Omental fat pad (tissue), 4 donors: ENCODE data around the gene SLC1A7. TPM values are rescaled to one million over a fixed set of nuclear protein-coding genes. Genes with fewer than 3 reads are reported as not detected.

ENCODE experiments used
- ATAC-seq: fragments of 150-250 bp; one replicate; pipeline ENCODE4 v1.9.1; 2016; ENCODE audit warnings: mild to moderate bottlenecking, moderate library complexity; ENCODE audit not compliant: low FRiP score
- DNase-seq: peaks from one replicate; pipeline ENCODE4 v3.0.0-alpha.2; 2019; ENCODE audit warnings: low spot score
- CTCF ChIP-seq, 3 donors: fragments of 450-650 bp; IDR thresholded peaks; one replicate each; pipeline ENCODE4 v1.5.1; 2016 to 2017; ENCODE audit warnings: antibody characterized with exemption in 3 of 3, mild to moderate bottlenecking in 3 of 3, moderate library complexity in 2 of 3
- total RNA-seq, 4 donors: library from RNA; depleted of rRNA; stranded (reverse); fragments of >200 nt; gene quantifications; one replicate each; pipeline ENCODE4 v1.1.0, GENCODE V29; 2016

SLC1A7 gene
- total RNA-seq, 4 donors from 2014 or later: 0.19 to 0.63 (median 0.48) TPM; not detected in 1

- no peak for TF ChIP-seq CTCF (IDR thresholded peaks at IDR 0.05)
- no peak for DNase-seq
- ATAC-seq: no peak
These were observed 1.1 kb upstream of the SLC1A7 start for GRCh38 chr1:53143527-53143926.

DNA sequence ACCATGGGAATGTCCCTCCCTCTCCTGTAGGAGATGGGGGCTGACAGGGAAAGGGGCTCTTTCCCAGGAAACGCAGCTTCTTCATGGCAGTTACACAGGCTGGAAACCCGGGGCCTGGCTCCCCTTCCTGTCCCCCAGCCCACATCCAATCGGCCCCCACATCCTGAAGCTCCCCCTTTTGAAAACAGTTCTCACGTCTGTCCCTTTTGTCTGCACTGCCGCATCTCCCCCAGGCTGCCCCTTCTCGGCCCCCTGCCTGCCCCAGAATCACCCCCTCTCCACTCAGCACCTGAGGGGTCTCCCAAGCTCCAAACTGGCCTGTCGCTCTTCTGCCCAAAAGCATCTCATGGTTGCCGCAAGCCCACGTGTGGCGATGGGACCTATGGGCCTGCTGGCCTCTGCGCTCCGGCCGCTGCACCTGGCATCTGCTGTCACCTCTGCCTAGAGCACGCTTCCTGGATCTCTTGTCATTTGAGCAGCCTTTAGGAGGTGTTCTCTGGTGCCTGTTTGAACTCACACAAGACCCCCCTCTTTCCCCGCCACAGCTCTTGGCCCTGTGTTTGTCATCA is 867 bp downstream of the SLC1A7 start:
- ATAC-seq (no peak), DNase-seq (no peak)
- no peak for TF ChIP-seq CTCF (IDR thresholded peaks at IDR 0.05)

GRCh38 chr1:53140451-53140850 is 2.0 kb downstream of the SLC1A7 start:
- ATAC-seq: no peak
- TF ChIP-seq CTCF (IDR thresholded peaks at IDR 0.05): no peak
- no peak for DNase-seq

GRCh38 chr1:53139951-53140361 is 2.5 kb downstream of the SLC1A7 start:
- ATAC-seq (peak; percentile 53), DNase-seq (no peak)
- no peak for TF ChIP-seq CTCF (IDR thresholded peaks at IDR 0.05)

GRCh38 chr1:53138991-53139884 is 3.2 kb downstream of the SLC1A7 start:
- ATAC-seq (no peak), DNase-seq (no peak)
- no peak for TF ChIP-seq CTCF (IDR thresholded peaks at IDR 0.05)

DNA sequence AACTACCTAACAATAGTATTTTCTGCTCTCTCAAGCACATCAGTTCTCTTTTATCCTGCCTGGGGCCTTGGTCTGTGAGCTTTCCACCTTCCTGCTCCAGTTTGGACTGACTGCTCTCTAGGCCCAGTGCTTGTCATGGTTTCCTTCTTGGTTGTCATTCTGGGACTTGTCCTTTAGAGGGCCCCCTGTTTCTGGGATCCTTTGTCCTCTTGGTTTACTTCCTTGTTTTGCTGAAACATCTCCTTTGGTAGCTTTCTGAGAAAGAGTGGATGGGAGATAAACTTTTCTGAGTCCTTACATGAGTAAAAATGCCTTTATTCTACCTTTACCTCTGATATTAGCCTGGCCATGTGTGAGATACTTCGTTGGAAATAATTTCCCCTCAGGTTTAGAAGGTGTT is 4.7 kb downstream of the SLC1A7 start:
- DNase-seq (no peak), ATAC-seq (no peak)
- no peak for TF ChIP-seq CTCF (IDR thresholded peaks at IDR 0.05)

DNA sequence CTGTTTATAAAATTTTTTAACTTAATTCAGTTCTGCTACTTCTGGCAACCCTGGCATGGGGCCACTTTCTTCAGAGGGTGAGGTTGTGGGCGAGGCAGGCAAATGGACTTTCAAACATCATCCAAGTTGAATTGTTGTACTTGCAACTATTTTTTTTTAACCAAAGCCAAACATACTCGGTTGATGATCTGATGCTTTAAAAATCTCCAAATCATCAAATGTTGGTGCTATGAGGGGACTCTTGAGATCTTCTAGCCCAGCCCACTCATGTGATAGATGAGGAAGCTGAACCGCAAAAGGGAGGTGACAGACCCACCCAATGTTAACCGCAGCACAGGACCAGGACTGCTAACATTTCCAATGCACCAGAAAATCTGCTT is 6.7 kb downstream of the SLC1A7 start:
- DNase-seq (peak; percentile 22), ATAC-seq (peak; percentile 25)
- TF ChIP-seq CTCF (IDR thresholded peaks at IDR 0.05): no peak
